Naive thymus-derived CD8-positive, alpha-beta T cell (primary cell): ENCODE results near the gene HSPB8. TPM values are rescaled to one million over a fixed set of nuclear protein-coding genes. Genes with fewer than 3 reads are reported as not detected.

Experiments
- polyA plus RNA-seq, 3 donors: library from polyadenylated mRNA; unstranded; fragments of 300-500 nt; fragmentation: Illumina TruSeq; gene quantifications; one replicate each; pipeline ENCODE4 v1.2.3, GENCODE V29; 2021
- total RNA-seq, 8 experiments: library from RNA in 2 of 8; stranded (reverse) in 2 of 8; gene quantifications; one replicate each; pipeline ENCODE4 v1.2.3 and lab custom pipeline; 2021 to 2026

Gene HSPB8
- total and polyA plus RNA-seq, 5 experiments from 2014 or later, result not detected

Other genes with a start within 250 kb of the HSPB8 start
- gene SRRM4, start 197.4 kb upstream of the HSPB8 start, total RNA-seq, result not detected
- gene SRRM4, start 197.4 kb upstream of the HSPB8 start, polyA plus RNA-seq, result not detected
- gene CCDC60, start 155.8 kb downstream of the HSPB8 start, total RNA-seq, result not detected
- gene CCDC60, start 155.8 kb downstream of the HSPB8 start, polyA plus RNA-seq, result not detected